Esophagus muscularis mucosa (tissue), 4 donors: ENCODE data around the gene SNRPB2.

Experiments
- EP300 ChIP-seq: sonication (generic); formaldehyde crosslinking; IDR thresholded peaks from one replicate; pipeline ENCODE4 v1.6.1; 2017; ENCODE audit warnings: antibody characterized with exemption
- POLR2A ChIP-seq: fragments of 450-650 bp; IDR thresholded peaks from one replicate; pipeline ENCODE4 v1.6.1; 2017; ENCODE audit warnings: antibody characterized with exemption, moderate library complexity, mild to moderate bottlenecking, low read depth
- TF ChIP-seq, protein P1 (sequence below), 3 experiments: fragments of 200-600 bp in 2 of 3; fragments of 450-650 bp in 1 of 3; sonication (generic) in 2 of 3; IDR thresholded peaks; one replicate each; pipeline ENCODE4 v1.5.1; 2017 to 2019; ENCODE audit warnings: antibody characterized with exemption in 3 of 3, mild to moderate bottlenecking in 2 of 3, moderate library complexity in 1 of 3

- TF ChIP-seq, protein P1, sequence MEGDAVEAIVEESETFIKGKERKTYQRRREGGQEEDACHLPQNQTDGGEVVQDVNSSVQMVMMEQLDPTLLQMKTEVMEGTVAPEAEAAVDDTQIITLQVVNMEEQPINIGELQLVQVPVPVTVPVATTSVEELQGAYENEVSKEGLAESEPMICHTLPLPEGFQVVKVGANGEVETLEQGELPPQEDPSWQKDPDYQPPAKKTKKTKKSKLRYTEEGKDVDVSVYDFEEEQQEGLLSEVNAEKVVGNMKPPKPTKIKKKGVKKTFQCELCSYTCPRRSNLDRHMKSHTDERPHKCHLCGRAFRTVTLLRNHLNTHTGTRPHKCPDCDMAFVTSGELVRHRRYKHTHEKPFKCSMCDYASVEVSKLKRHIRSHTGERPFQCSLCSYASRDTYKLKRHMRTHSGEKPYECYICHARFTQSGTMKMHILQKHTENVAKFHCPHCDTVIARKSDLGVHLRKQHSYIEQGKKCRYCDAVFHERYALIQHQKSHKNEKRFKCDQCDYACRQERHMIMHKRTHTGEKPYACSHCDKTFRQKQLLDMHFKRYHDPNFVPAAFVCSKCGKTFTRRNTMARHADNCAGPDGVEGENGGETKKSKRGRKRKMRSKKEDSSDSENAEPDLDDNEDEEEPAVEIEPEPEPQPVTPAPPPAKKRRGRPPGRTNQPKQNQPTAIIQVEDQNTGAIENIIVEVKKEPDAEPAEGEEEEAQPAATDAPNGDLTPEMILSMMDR (IDR thresholded peaks at IDR 0.05) = no peak
- TF ChIP-seq EP300 = no peak
- no peak for TF ChIP-seq POLR2A
Measured at GRCh38 chr20:16747291-16747811, 17.5 kb downstream of the SNRPB2 start.
